SU-DHL-6 (cell line): ENCODE data around the gene UBE2O.

Experiments used
- H2AFZ ChIP-seq: fragments of 200-600 bp; sonication (generic); 2 replicates; pipeline ENCODE4 v1.6.1; 2014; ENCODE audit warnings: low read depth, mild to moderate bottlenecking, moderate library complexity, mixed read lengths, antibody characterized with exemption, low read length; ENCODE audit not compliant: severe bottlenecking
- H3F3A ChIP-seq: fragments of 200-600 bp; shearing (Covaris generic); 2 replicates; pipeline ENCODE4 v1.6.0; 2016; ENCODE audit warnings: antibody characterized with exemption, mild to moderate bottlenecking; ENCODE audit not compliant: insufficient read depth
- H3K27ac ChIP-seq: fragments of 200-600 bp; sonication (generic); 2 replicates; pipeline ENCODE4 v1.5.1; 2016; ENCODE audit warnings: low read depth, mild to moderate bottlenecking, low read length, moderate library complexity, mixed read lengths
- H3K27me3 ChIP-seq: fragments of 200-600 bp; sonication (generic), shearing (Covaris generic); 2 replicates; pipeline ENCODE4 v1.6.0; 2014; ENCODE audit warnings: mild to moderate bottlenecking, low read length
- H3K36me3 ChIP-seq: fragments of 200-600 bp; sonication (generic); 2 replicates; pipeline ENCODE4 v1.6.1; 2014; ENCODE audit warnings: mild to moderate bottlenecking, low read length, mixed read lengths
- H3K4me2 ChIP-seq: fragments of 300-600, 200-600 bp; shearing (Covaris generic), sonication (generic); 2 replicates; pipeline ENCODE4 v1.6.0; 2014; ENCODE audit warnings: low read length, low read depth, mild to moderate bottlenecking; ENCODE audit not compliant: poor library complexity, severe bottlenecking
- H3K4me3 ChIP-seq: fragments of 200-600 bp; sonication (generic); 2 replicates; pipeline ENCODE4 v1.5.1; 2014; ENCODE audit warnings: antibody characterized with exemption, low read length, mild to moderate bottlenecking, mixed read lengths; ENCODE audit not compliant: insufficient read depth, poor library complexity, severe bottlenecking
- H3K79me2 ChIP-seq: fragments of 200-600 bp; sonication (generic); 2 replicates; pipeline ENCODE4 v1.6.1; 2014; ENCODE audit warnings: mild to moderate bottlenecking, low read length, moderate library complexity; ENCODE audit not compliant: insufficient read depth
- H3K9ac ChIP-seq: fragments of 200-600 bp; sonication (generic); 2 replicates; pipeline ENCODE4 v1.7.0; 2014; ENCODE audit warnings: mild to moderate bottlenecking, low read length
- H3K9me2 ChIP-seq: fragments of 200-600 bp; sonication (generic); replicated peaks from 2 replicates; pipeline ENCODE4 v1.6.1; 2014; ENCODE audit warnings: low read length; ENCODE audit not compliant: insufficient read depth
- H3K9me3 ChIP-seq: fragments of 200-600 bp; sonication (generic); 2 replicates; pipeline ENCODE4 v1.6.1; 2014; ENCODE audit warnings: low read length, mixed read lengths; ENCODE audit not compliant: insufficient read depth
- H4K20me1 ChIP-seq: fragments of 200-600 bp; sonication (generic); 2 replicates; pipeline ENCODE4 v1.6.1; 2014; ENCODE audit warnings: low read depth, mild to moderate bottlenecking, antibody characterized with exemption, low read length, moderate library complexity, mixed read lengths
- CTCF ChIP-seq: fragments of 200-600 bp; sonication (generic); IDR thresholded peaks from one replicate; pipeline ENCODE4 v1.5.1; 2017; ENCODE audit warnings: antibody characterized with exemption, mild to moderate bottlenecking, low read length, moderate library complexity; ENCODE audit not compliant: insufficient read depth, poor library complexity, severe bottlenecking
- EZH2phosphoT487 ChIP-seq: fragments of 200-600 bp; sonication (generic), shearing (Covaris generic); conservative IDR thresholded peaks from 2 replicates; pipeline ENCODE4 v1.6.1; 2018; ENCODE audit warnings: mild to moderate bottlenecking, antibody characterized with exemption, low read length, moderate library complexity, mixed read lengths

Gene UBE2O

GRCh38 chr17:76438906-76439305, 14.0 kb downstream of the UBE2O start:
- TF ChIP-seq EZH2phosphoT487 (no peak), CTCF (no peak)
- no peaks in the 10 kb centered on the region for H3K9me2 ChIP-seq
- H3K27me3 ChIP-seq: no peaks in the 10 kb centered on the region
- H3K27ac ChIP-seq: no peak overlapping the region
- no peak overlapping the region for H2AFZ ChIP-seq
- H3K79me2 ChIP-seq: peaks cover 11% of the 10 kb centered on the region; the same call in 1 of the 2 replicates
- no peak overlapping the region for H3K4me2 ChIP-seq
- H3K4me3 ChIP-seq: no peak overlapping the region
- no peak overlapping the region for H3K9ac ChIP-seq
- no peaks in the 10 kb centered on the region for H4K20me1 ChIP-seq
- H3K36me3 ChIP-seq: no peaks in the 10 kb centered on the region
- H3K9me3 ChIP-seq: no peaks in the 10 kb centered on the region
- no peaks in the 10 kb centered on the region for H3F3A ChIP-seq

- Histone ChIP-seq H4K20me1 (no peaks in the 10 kb centered on the region; the same call in 1 of the 2 replicates), H3K27ac (no peak overlapping the region), H3K79me2 (peaks cover 10% of the 10 kb centered on the region; the same call in 1 of the 2 replicates), H3K9me2 (no peaks in the 10 kb centered on the region), H3K36me3 (no peaks in the 10 kb centered on the region), H3K4me2 (no peak overlapping the region), H3K4me3 (no peak overlapping the region), H3K9me3 (no peaks in the 10 kb centered on the region), H3K27me3 (no peaks in the 10 kb centered on the region), H3K9ac (no peak overlapping the region), H3F3A (no peaks in the 10 kb centered on the region), H2AFZ (no peak overlapping the region)
- TF ChIP-seq EZH2phosphoT487 (no peak), CTCF (no peak)
Observed at GRCh38 chr17:76437467-76438402, 15.2 kb downstream of the UBE2O start.

GRCh38 chr17:76435751-76436150, 17.2 kb downstream of the UBE2O start:
- Histone ChIP-seq H3K27me3 (no peaks in the 10 kb centered on the region), H3K9ac (no peak overlapping the region), H3K9me3 (no peaks in the 10 kb centered on the region), H3K27ac (no peak overlapping the region), H3K4me2 (no peak overlapping the region), H3K79me2 (no peaks in the 10 kb centered on the region; the same call in 1 of the 2 replicates), H3K9me2 (no peaks in the 10 kb centered on the region), H3F3A (no peaks in the 10 kb centered on the region), H3K4me3 (no peak overlapping the region), H2AFZ (no peak overlapping the region), H4K20me1 (peaks cover 6% of the 10 kb centered on the region; the same call in 1 of the 2 replicates), H3K36me3 (no peaks in the 10 kb centered on the region)
- TF ChIP-seq EZH2phosphoT487: no peak
- no peak for TF ChIP-seq CTCF
